Activated T-cell treated with anti-CD3 and anti-CD28 coated beads for 1 hour (primary cell): Measurements from ENCODE around the gene PPP2R2C.

ENCODE experiments used
- DNase-seq: peaks from one replicate; pipeline ENCODE4 v3.0.0-alpha.2; 2020; ENCODE audit warnings: low read depth

PPP2R2C gene

GRCh38 chr4:6378493-6379445 is 93.6 kb downstream of the PPP2R2C start:
- DNase-seq, result no peak

DNA sequence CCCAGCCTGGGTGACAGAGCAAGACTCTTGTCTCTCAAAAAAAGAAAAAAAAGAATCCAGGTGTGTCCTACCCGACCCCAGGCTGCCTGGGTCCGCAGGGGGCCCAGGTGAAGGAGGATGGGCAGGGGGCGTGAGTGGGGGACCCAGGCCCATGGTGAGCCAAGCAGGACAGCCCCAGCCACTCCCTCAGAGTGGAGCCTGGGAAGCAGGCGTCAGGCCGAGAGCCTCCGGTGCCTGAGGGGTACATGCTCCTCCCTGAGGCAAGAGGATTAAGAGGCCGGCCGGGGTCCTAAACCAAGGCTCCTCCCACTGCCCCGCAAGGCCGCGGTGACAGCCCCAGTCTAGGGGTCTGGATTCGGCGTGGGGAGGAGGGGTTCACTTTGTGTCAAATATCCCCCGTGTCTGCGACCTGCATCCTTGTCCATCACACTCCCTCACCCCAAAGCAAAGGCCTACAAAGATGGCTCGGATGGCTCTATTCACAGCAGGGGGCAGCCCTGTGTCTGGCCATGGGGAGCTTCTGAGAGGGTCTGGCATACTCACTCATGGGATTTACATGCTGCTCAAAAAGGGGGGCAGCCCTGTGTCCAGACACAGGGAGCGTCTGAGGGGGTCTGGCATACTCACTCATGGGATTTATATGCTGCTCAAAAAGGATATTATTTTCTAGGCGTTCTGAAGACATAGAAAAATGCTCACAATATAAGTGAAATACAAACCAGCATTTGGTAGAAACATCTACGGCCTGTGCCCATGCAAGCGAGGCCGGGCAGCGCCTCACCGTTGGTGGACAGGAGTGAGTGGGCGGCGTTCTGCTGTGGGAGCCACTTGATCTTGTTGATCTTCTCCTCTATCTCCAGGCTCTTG is 94.6 kb downstream of the PPP2R2C start:
- DNase-seq, result no peak

- DNase-seq, result no peak
Measured at GRCh38 chr4:6375620-6376295, 96.7 kb downstream of the PPP2R2C start.

DNA sequence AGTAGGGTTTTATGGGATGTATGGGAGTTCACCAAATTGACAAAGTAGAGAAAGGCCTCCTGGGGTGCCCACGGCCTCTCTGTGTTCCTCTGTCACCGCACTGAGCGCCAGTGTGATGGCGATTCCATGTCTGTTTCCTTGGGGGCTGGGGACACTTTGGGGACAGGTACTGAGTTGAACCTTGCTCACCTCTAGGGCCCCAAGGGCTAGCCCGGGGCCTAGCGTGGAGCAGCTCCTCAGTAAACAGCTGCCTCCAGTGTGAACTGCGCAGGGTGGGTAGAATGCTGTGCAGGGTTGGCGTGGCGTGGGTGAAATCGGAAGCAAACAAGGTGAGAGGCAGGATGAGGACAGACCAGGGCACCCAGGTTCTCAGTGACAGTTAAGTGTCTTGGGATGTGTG is 97.8 kb downstream of the PPP2R2C start:
- no peak for DNase-seq

DNA sequence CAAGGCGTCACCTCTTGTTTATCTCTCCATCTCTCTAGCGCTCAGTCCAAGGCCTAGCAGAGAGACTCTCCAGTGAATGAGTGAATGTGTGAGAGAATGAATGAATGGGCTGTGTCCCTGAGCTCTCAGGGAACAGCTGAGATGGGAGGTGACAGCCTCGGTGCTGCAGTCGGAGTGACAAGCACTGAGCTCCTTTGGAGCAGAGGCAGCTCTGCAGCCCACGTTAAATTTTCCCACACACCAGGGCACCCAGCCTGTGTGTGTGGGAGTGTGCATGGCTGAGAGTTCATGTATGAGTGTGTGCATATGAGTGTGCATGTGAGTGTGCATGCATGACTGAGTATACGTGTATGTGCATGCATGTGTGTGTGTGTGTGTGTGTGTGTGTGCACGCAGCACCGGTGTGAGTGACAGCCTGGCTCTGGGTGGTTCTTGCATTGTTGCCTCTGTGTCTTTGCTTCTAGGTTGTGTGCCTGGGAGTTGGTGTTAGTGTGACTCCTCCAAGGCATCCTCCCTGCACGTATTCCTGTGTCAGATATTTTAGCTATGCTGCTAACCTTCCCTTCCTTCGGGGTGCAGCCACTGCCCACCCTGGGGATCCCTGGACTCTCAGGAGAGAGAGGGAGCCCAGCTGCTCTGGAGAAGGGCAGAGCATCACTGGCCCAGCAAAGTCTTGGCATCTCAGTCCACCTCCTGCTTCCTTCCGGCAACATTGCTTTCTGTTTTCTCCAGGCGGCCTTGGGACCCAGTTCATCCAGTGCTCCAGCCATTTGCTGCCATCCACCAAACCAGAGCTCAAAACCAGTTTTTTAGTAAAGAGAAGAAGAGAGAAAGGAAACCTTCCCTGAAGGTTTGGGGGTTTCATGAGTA is 98.6 kb downstream of the PPP2R2C start:
- no peak for DNase-seq

GRCh38 chr4:6372649-6373525 is 99.5 kb downstream of the PPP2R2C start:
- no peak for DNase-seq

GRCh38 chr4:6371812-6372211 is 100.6 kb downstream of the PPP2R2C start:
- DNase-seq, result no peak

DNA sequence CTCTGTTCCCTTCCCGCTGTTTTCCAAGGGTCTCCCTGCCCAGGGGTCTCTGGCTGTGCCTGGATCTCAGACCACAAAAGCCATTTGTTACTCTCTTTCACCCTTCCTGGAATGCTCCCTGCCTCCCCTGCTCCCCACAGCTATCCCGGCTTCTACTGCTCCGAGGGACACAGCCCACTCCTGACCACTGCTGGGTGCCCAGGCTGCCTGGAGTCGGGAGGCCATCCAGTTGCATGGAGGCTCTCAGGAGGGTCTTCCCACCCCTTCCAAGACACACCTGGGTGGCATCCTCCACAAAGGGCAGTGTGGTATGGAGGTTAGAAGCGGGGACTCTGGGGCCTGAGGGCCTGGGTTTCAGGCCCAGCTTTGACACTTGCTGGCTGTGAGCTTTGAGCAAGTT is 101.1 kb downstream of the PPP2R2C start:
- DNase-seq, result no peak

GRCh38 chr4:6369924-6370645 is 102.3 kb downstream of the PPP2R2C start:
- DNase-seq, result no peak

DNA sequence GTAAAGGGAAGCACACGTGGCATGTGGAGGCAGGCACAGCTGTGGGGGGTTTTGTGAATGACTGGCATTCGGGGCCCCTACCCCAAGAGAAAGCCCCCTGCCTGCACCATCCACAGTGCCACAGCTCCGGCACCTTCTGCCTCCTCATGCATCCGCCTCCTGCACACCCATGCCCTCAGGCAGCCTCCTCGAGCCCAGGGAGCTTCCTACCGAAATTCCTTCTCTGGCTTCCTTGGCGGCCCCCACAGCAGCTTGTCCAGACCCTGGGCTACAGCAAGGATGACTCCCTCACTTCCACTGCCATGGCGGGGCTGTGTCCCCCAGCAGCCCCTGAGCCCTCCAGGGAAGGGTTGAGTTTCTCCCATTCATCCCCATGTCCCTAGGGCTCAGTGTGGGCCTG is 102.9 kb downstream of the PPP2R2C start:
- DNase-seq, result no peak

- no peak for DNase-seq
Measured at GRCh38 chr4:6369035-6369434, 103.4 kb downstream of the PPP2R2C start.

DNA sequence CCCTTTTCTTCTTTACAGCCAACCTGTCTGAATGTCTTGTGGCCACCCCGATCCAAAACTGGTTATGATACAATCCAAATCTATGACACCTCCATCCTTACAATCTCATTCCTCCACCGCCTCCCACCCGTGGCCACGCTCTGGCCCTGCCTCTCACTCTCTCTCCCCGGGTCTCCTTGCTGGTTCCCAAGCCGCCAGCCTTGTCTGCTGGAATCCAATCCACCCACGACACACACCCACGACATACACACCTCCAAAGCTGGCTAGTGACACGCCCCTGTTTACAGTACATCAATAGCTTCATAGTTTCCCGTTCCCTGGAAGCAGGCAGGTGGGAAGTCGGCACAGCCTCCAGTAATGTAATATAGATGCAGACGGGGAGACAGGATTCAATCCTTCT is 103.8 kb downstream of the PPP2R2C start:
- DNase-seq, result no peak

DNA sequence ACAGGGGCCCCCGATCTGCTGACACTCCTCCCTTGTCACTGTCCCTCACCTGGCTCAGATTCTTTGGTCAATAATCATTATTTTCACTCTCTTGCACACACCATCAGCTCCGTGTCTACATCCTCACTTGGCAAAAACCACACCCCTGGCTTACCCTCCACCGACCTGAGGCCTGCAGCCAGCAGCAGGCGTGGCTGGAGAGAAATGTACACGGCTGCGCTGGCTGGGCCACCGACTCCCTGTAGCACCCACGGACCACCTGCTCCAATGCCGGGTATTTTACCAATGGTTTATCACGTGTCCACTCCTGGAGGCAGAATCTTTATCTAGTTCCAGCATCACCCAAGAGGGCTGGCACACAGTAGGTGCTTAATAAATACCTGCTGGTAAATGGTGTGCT is 104.3 kb downstream of the PPP2R2C start:
- no peak for DNase-seq

GRCh38 chr4:6367371-6367851 is 105.0 kb downstream of the PPP2R2C start:
- DNase-seq, result no peak

DNA sequence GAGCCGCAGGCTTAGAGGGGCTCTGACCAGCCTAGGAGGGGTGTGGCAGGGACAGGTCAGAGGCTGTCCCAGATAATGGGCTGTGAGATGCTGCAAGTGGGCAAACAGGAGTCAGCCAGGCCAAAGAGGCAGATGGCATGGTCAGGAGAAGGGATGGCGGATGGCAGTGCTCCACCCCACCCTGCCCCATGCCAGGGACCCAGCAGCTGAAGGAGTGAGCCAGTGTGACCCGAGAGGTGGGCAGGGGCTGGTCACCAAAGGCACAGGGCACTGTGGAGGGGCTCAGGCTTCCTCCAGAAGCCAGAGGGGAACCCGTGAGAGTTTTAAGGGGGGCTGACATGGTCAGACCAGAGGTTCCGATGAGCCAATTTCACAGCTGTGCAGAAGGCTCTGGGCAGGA is 105.8 kb downstream of the PPP2R2C start:
- no peak for DNase-seq

DNA sequence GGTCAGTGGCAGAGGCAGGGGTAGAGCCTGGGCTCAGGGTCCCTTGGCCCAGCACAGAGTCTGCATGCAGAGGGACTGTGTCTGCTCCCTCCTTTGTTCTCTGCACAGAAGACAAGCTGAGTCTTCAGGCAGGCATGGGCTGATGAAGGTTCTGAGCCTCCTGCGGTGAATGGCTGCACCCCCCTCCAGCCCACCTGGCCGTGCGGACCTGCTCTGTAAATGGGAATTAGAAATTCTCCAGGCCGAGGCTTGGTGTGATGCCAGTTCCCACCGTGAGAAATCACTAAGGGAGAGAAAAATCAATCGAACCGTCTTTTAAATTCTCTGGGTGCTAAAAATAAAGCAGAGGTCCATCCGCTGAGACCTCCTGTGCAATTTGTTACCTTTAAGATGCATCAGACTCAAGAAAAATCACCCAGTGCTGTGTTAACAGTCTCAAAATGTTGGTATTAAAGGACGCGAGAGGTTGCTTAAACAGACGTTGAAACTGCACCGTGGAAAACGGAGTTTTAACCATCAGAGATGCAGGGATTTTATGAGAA is 106.8 kb downstream of the PPP2R2C start:
- DNase-seq, result no peak

- DNase-seq, result no peak
Measured at GRCh38 chr4:6364581-6364980, 107.8 kb downstream of the PPP2R2C start.

- DNase-seq, result no peak
Measured at GRCh38 chr4:6364146-6364545, 108.3 kb downstream of the PPP2R2C start.

- no peak for DNase-seq
Measured at GRCh38 chr4:6362896-6363295, 109.5 kb downstream of the PPP2R2C start.
